ENCODE data around the gene TMTC1.

TMTC1 gene

DNA sequence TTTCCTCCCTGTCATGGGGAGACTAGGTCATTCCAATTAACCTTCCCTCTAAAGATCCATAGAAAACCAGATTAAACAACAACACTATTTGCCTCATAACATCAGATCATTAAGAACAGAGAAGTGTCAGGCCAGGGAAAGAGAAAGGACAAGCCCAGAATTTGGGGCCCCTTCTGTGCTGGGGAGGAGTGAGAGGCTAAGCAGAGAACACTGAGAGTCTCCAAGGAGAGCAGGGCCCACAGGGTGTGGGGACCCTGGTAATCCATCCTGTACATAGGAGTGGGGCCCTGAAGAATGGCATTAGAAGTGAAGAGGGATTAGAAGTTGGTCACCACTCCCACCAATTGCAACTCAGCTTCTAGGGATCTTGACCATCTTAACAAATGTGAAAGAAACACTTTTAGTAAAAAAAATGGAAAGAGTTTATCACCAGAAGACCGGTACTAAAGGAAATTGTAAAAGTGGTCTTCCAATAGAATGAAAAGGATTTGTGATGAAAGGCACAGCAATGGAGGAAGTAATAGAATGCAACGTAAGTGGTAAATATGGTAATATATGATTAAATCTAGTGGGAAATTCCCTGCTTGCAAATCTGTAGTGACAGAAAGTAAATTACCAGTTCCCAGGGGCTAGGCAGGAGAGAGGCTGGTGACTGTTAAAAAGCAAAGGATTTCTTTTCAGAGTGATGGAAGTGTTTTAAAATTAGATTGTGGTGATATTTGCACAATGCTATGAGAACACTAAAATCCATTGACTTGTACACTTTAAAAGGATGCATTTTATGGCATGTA lies 14.0 kb upstream of the TMTC1 start:
- no peak for TF ChIP-seq EZH2 (IDR thresholded peaks at IDR 0.05; ENCODE audit: borderline replicate concordance, low read length)
- TF ChIP-seq, protein P1, sequence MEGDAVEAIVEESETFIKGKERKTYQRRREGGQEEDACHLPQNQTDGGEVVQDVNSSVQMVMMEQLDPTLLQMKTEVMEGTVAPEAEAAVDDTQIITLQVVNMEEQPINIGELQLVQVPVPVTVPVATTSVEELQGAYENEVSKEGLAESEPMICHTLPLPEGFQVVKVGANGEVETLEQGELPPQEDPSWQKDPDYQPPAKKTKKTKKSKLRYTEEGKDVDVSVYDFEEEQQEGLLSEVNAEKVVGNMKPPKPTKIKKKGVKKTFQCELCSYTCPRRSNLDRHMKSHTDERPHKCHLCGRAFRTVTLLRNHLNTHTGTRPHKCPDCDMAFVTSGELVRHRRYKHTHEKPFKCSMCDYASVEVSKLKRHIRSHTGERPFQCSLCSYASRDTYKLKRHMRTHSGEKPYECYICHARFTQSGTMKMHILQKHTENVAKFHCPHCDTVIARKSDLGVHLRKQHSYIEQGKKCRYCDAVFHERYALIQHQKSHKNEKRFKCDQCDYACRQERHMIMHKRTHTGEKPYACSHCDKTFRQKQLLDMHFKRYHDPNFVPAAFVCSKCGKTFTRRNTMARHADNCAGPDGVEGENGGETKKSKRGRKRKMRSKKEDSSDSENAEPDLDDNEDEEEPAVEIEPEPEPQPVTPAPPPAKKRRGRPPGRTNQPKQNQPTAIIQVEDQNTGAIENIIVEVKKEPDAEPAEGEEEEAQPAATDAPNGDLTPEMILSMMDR (IDR thresholded peaks at IDR 0.05; ENCODE audit: low read length), result no peak
- Histone ChIP-seq H3K9me3 (ENCODE audit: low read length) (no peaks in the 10 kb centered on the region; the same call in 1 of the 2 replicates), H3K4me1 (ENCODE audit: insufficient read depth, low read length, severe bottlenecking) (no peaks in the 10 kb centered on the region), H3K4me2 (ENCODE audit: low read length) (no peak overlapping the region), H3K36me3 (ENCODE audit: insufficient read depth, low read length) (no peaks in the 10 kb centered on the region), H3K9me2 (ENCODE audit: low read depth, low read length) (no peaks in the 10 kb centered on the region), H3K9ac (ENCODE audit: low read length) (no peak overlapping the region), H3K79me2 (ENCODE audit: insufficient read depth, low read length) (no peaks in the 10 kb centered on the region), H2AFZ (ENCODE audit: low read length) (no peak overlapping the region), H3K27me3 (ENCODE audit: insufficient read depth, low read length) (no peaks in the 10 kb centered on the region), H3F3A (ENCODE audit: insufficient read depth, low read length) (0 out of 2 replicates have a peak, but pooled peaks cover 4% of the 10 kb centered on the region), H3K27ac (ENCODE audit: low read depth, low read length, poor library complexity, severe bottlenecking) (no peak overlapping the region), H4K20me1 (ENCODE audit: insufficient read depth, low read length) (no peaks in the 10 kb centered on the region), H3K4me3 (ENCODE audit: low read depth, low read length, poor library complexity, severe bottlenecking) (no peak overlapping the region)

DNA sequence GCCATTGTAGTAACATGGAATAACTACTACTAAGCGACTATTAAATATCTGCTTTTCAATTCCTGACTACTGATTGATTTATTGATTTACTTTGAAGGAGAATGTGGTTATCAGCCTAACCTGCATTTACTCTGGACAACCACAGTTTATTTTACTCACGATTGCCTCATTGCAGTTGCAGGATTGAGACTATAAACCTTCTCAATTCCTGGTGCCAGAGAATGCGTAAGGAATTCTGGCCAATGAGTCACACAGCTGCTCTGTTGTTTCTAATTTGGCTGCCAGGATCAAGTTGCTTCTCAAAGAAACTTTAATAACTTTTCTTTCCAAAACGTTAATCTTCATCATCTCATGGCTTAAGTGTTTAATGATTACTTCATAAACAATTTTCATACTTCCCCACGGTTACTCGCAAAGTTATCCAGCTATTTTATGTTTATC lies 13.1 kb upstream of the TMTC1 start:
- Histone ChIP-seq H3K79me2 (ENCODE audit: insufficient read depth, low read length) (no peaks in the 10 kb centered on the region), H3K4me1 (ENCODE audit: insufficient read depth, low read length, severe bottlenecking) (no peaks in the 10 kb centered on the region), H3K27me3 (ENCODE audit: insufficient read depth, low read length) (no peaks in the 10 kb centered on the region), H4K20me1 (ENCODE audit: insufficient read depth, low read length) (no peaks in the 10 kb centered on the region), H2AFZ (ENCODE audit: low read length) (no peak overlapping the region), H3K27ac (ENCODE audit: low read depth, low read length, poor library complexity, severe bottlenecking) (no peak overlapping the region), H3K4me3 (ENCODE audit: low read depth, low read length, poor library complexity, severe bottlenecking) (no peak overlapping the region), H3K9me2 (ENCODE audit: low read depth, low read length) (no peaks in the 10 kb centered on the region), H3F3A (ENCODE audit: insufficient read depth, low read length) (peaks cover 6% of the 10 kb centered on the region; the same call in 1 of the 2 replicates), H3K36me3 (ENCODE audit: insufficient read depth, low read length) (no peaks in the 10 kb centered on the region), H3K4me2 (ENCODE audit: low read length) (no peak overlapping the region), H3K9me3 (ENCODE audit: low read length) (no peaks in the 10 kb centered on the region; the same call in 1 of the 2 replicates), H3K9ac (ENCODE audit: low read length) (no peak overlapping the region)
- TF ChIP-seq, protein P1 (IDR thresholded peaks at IDR 0.05; ENCODE audit: low read length), result no peak
- TF ChIP-seq EZH2 (IDR thresholded peaks at IDR 0.05; ENCODE audit: borderline replicate concordance, low read length), result no peak

DNA sequence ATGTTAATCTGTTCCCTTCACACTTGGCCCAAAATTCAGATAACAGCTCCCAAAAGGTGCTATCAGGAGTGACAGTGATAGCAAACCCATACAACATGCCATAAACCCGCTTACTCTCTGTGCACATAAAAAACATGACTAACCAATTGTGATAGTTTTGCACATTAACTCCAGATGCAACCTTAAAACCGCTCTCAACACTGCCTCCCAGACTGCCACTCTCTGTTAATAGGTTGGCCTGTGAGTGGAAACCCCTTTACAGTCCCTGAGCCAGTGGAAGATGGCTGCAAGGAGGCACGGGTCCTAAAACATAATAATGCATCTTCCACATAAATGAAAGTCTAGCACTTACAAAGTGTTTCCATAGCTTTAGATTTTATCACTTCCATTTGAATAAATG lies 12.0 kb upstream of the TMTC1 start:
- Histone ChIP-seq H3K27me3 (ENCODE audit: insufficient read depth, low read length) (no peaks in the 10 kb centered on the region), H3K9ac (ENCODE audit: low read length) (no peak overlapping the region), H3K9me2 (ENCODE audit: low read depth, low read length) (no peaks in the 10 kb centered on the region), H3K9me3 (ENCODE audit: low read length) (no peaks in the 10 kb centered on the region; the same call in 1 of the 2 replicates), H3K4me2 (ENCODE audit: low read length) (no peak overlapping the region), H3K4me3 (ENCODE audit: low read depth, low read length, poor library complexity, severe bottlenecking) (no peak overlapping the region), H3K36me3 (ENCODE audit: insufficient read depth, low read length) (no peaks in the 10 kb centered on the region), H3K4me1 (ENCODE audit: insufficient read depth, low read length, severe bottlenecking) (no peaks in the 10 kb centered on the region), H3F3A (ENCODE audit: insufficient read depth, low read length) (peaks cover 12% of the 10 kb centered on the region; the same call in 1 of the 2 replicates), H4K20me1 (ENCODE audit: insufficient read depth, low read length) (no peaks in the 10 kb centered on the region), H2AFZ (ENCODE audit: low read length) (no peak overlapping the region), H3K27ac (ENCODE audit: low read depth, low read length, poor library complexity, severe bottlenecking) (no peak overlapping the region), H3K79me2 (ENCODE audit: insufficient read depth, low read length) (no peaks in the 10 kb centered on the region)
- TF ChIP-seq EZH2 (IDR thresholded peaks at IDR 0.05; ENCODE audit: borderline replicate concordance, low read length), result no peak
- TF ChIP-seq, protein P1 (IDR thresholded peaks at IDR 0.05; ENCODE audit: low read length), result no peak

All from OCI-LY1 (cell line).